Astrocyte of the cerebellum (primary cell): Measurements from ENCODE around the gene COL6A2.
A peak's percentile ranks its signal among the peaks of the same experiment; 100 is the strongest.

Experiments used
- DNase-seq: peaks from one replicate; pipeline ENCODE4 v3.0.0-alpha.2; 2011; ENCODE audit warnings: low read depth
- H3K4me3 ChIP-seq: 2 replicates; pipeline ENCODE4 v1.5.1; 2011; ENCODE audit warnings: mild to moderate bottlenecking, low read depth, low read length, moderate library complexity
- CTCF ChIP-seq: IDR thresholded peaks from 2 replicates; pipeline ENCODE4 v1.5.1; 2012; ENCODE audit warnings: low read length, low read depth, moderate library complexity, mild to moderate bottlenecking; ENCODE audit errors: missing control alignments
- in situ Hi-C: cut with HindIII; loops from 2 replicates; pipeline ENCODE4 v1.10.0; 2017; ENCODE audit warnings: low sequenced_read_pairs

The COL6A2 gene

GRCh38 chr21:46109313-46110221, 11.7 kb downstream of the COL6A2 start:
- H3K4me3 ChIP-seq, result no peak overlapping the region
- DNase-seq, result no peak
- TF ChIP-seq CTCF, result no peak
- in situ Hi-C loops, result loop anchor here (5.0 to 10.0 kb wide), 3 partner anchors 57 to 155 kb away; no protein-coding TSS in a partner anchor

DNA sequence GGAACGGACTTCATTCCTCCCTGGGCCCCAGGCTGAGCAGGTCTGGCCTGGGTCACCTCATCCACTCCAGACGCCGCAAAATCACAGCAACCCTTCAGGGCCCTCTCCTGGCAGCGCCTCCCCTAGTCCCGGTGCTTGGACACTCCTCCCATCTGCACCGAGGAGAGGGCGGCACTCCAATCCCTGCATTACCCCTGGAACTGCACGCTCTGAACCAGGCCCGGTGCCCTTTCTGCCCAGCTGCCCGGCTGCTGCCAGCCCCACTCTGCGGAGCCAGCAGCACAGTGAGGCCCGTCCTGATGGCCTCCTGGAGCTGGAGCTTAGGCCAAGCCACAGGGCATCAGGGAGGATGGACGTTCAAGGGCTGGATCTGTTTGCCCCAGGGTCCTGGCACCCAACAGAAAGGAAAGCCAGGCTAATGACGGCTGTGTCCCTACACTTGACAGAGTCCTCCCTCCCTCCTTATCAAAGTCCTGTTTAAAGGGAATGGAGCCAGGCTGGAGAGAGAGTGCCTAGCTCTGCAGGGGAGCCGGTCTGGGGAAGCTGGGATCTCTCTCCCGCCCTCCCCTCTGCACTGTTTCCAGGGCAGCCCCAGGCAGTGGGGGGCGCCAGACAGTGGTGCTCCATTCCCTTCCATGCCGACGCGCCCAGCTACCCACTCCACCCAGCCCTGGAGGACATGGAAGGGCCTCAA, 12.7 kb downstream of the COL6A2 start:
- peak; percentile 4 for TF ChIP-seq CTCF
- in situ Hi-C loops, result loop anchor here (5.0 to 10.0 kb wide), 2 partner anchors 58 to 156 kb away; no protein-coding TSS in a partner anchor
- no peak for DNase-seq
- H3K4me3 ChIP-seq, result no peak overlapping the region

DNA sequence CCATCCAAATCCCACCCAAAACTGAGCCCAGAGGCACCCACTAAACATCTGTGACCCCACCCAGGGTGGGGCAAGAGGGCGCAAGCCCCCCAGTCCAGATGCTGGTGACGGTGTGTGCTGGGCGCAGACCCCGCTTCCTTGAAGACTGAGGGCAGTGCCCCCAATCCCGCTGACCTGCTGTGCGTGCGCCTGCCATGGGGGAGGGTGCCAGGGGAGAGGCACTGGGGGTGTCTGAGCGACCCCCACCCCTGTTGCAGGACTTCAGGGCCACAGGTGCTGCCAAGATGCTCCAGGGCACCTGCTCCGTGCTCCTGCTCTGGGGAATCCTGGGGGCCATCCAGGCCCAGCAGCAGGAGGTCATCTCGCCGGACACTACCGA, 13.3 kb downstream of the COL6A2 start:
- in situ Hi-C loops, result loop anchor here (5.0 to 10.0 kb wide), 2 partner anchors 59 to 156 kb away; no protein-coding TSS in a partner anchor
- TF ChIP-seq CTCF, result no peak
- no peak overlapping the region for H3K4me3 ChIP-seq
- DNase-seq, result no peak

GRCh38 chr21:46111857-46112724, 14.2 kb downstream of the COL6A2 start:
- TF ChIP-seq CTCF, result no peak
- in situ Hi-C loops, result loop anchor here (5.0 to 10.0 kb wide), 2 partner anchors 60 to 157 kb away; no protein-coding TSS in a partner anchor
- no peak overlapping the region for H3K4me3 ChIP-seq
- DNase-seq, result no peak

DNA sequence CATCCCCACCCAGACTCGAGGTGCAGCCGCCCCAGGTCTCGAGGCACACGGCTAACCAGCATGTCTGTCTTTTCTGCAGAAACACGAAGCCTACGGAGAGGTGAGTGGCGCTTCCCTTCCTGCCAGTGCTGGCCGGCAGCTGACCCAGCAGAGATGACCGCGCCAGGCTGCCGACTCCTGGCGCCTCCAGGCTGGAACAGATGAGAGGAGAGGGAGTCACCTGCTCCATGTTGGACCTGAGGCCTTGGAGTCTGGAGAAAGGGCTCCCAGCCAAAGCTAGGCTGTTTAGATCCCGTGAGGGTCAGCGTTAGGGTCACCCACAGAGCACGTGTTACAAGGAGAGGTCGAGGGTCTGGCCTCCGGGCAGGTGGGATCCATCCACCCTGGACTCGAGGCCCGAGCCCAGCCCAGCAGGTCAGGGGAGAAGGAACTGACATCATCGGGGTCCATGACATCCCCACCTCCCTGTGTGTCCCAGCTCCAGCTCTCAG, 14.9 kb downstream of the COL6A2 start:
- DNase-seq, result no peak
- H3K4me3 ChIP-seq, result no peak overlapping the region
- in situ Hi-C loops, result loop anchor here (5.0 to 10.0 kb wide), 2 partner anchors 60 to 158 kb away; no protein-coding TSS in a partner anchor
- no peak for TF ChIP-seq CTCF
